RWPE1 (cell line): ENCODE results near the gene SORL1.

ENCODE experiments used
- CTCF ChIA-PET: fragments of 350-600 bp; sonication (Branson Sonifier 250); formaldehyde crosslinking; extraction: SDS; loops from one replicate; lab custom pipeline; 2021; lab: Yijun Ruan, JAX
- POLR2A ChIA-PET: fragments of 400-600 bp; formaldehyde crosslinking; extraction: SDS; loops from one replicate; lab custom pipeline; 2020; ENCODE audit warnings: antibody characterized with exemption; ENCODE audit not compliant: low non-redundant PET; lab: Yijun Ruan, JAX
- DNase-seq: peaks from one replicate; pipeline ENCODE4 v3.0.0; 2012; ENCODE audit warnings: low spot score
- H3K27ac ChIP-seq: fragments of 450-650 bp; 2 replicates; pipeline ENCODE4 v1.5.1; 2017
- CTCF ChIP-seq: fragments of 450-650 bp; conservative IDR thresholded peaks from 2 replicates; pipeline ENCODE4 v1.5.1; 2017; ENCODE audit warnings: low read depth, mild to moderate bottlenecking

Gene SORL1

GRCh38 chr11:121469910-121470309 is 17.8 kb downstream of the SORL1 start:
- no peak for TF ChIP-seq CTCF
- ChIA-PET CTCF (interaction anchor here (0.6 kb wide), 1 partner anchor 270 kb away, joined by 7 read pairs; no protein-coding TSS in a partner anchor), POLR2A (no interaction called here)
- no peak for DNase-seq
- no peak overlapping the region for H3K27ac ChIP-seq

GRCh38 chr11:121471167-121471566 is 19.1 kb downstream of the SORL1 start:
- ChIA-PET CTCF (interaction anchor here (0.6 kb wide), 1 partner anchor 32 kb away, joined by 4 read pairs; no protein-coding TSS in a partner anchor), POLR2A (no interaction called here)
- H3K27ac ChIP-seq: no peak overlapping the region
- no peak for TF ChIP-seq CTCF
- DNase-seq: no peak

- ChIA-PET CTCF (no interaction called here), POLR2A (no interaction called here)
- no peak for DNase-seq
- no peak for TF ChIP-seq CTCF
- no peak overlapping the region for H3K27ac ChIP-seq
These were observed 20.2 kb downstream of the SORL1 start for GRCh38 chr11:121472312-121472711.

GRCh38 chr11:121473064-121473777 is 21.1 kb downstream of the SORL1 start:
- DNase-seq: no peak
- CTCF ChIA-PET: no interaction called here
- POLR2A ChIA-PET: no interaction called here
- TF ChIP-seq CTCF: no peak
- no peak overlapping the region for H3K27ac ChIP-seq

GRCh38 chr11:121474680-121475079 is 22.6 kb downstream of the SORL1 start:
- no peak for DNase-seq
- POLR2A ChIA-PET: no interaction called here
- CTCF ChIA-PET: interaction anchor here (0.6 to 1.3 kb wide), 2 partner anchors 22 to 1172 kb away, joined by 4 to 6 read pairs; partner anchors contain the start of gene SORL1
- TF ChIP-seq CTCF: no peak
- no peak overlapping the region for H3K27ac ChIP-seq

- peak overlapping the region; percentile 31; the same call in 1 of the 2 replicates for H3K27ac ChIP-seq
- ChIA-PET POLR2A (no interaction called here), CTCF (interaction anchor here (0.6 kb wide), 1 partner anchor 9 kb away, joined by 3 read pairs; no protein-coding TSS in a partner anchor)
- TF ChIP-seq CTCF: no peak
- peak; percentile 49 for DNase-seq
These were observed 24.4 kb downstream of the SORL1 start for GRCh38 chr11:121476379-121477032.
